Liver (tissue), 9 donors: ENCODE measurements around the gene NSUN2. TPM values are rescaled to one million over a fixed set of nuclear protein-coding genes. Genes with fewer than 3 reads are reported as not detected.

Experiments
- DNase-seq: peaks from one replicate; pipeline ENCODE4 v3.0.0-alpha.2; 2017; ENCODE audit warnings: low spot score
- H3K27ac ChIP-seq, 2 donors: one replicate each; pipeline ENCODE4 v1.7.0; 2013; ENCODE audit warnings: inconsistent platforms in 2 of 2, low read length in 2 of 2, control low read depth in 1 of 2, low read depth in 1 of 2, mild to moderate bottlenecking in 1 of 2
- H3K27me3 ChIP-seq, 4 donors: one replicate each; pipeline versions ENCODE4 v1.6.1 to v1.7.0; 2013; ENCODE audit warnings: low read length in 3 of 4, inconsistent platforms in 1 of 4, mild to moderate bottlenecking in 1 of 4, moderate library complexity in 1 of 4; ENCODE audit not compliant: control insufficient read depth in 4 of 4, insufficient read depth in 4 of 4
- H3K36me3 ChIP-seq, 4 donors: one replicate each; pipeline versions ENCODE4 v1.6.1 to v1.7.0; 2013; ENCODE audit warnings: low read length in 3 of 4, mild to moderate bottlenecking in 3 of 4, low read depth in 1 of 4, moderate library complexity in 1 of 4; ENCODE audit not compliant: control insufficient read depth in 4 of 4, insufficient read depth in 3 of 4
- H3K4me1 ChIP-seq, 4 donors: one replicate each; pipeline versions ENCODE4 v1.6.1 to v1.7.0; 2013; ENCODE audit warnings: low read length in 3 of 4, mild to moderate bottlenecking in 3 of 4, moderate library complexity in 1 of 4; ENCODE audit not compliant: control insufficient read depth in 4 of 4, insufficient read depth in 4 of 4
- H3K4me3 ChIP-seq, 3 donors: one replicate each; pipeline versions ENCODE4 v1.6.1 to v1.7.0; 2013; ENCODE audit warnings: low read length in 3 of 3, control low read depth in 1 of 3, low read depth in 1 of 3, mild to moderate bottlenecking in 1 of 3
- H3K9ac ChIP-seq, 2 donors: one replicate each; pipeline ENCODE4 v1.7.0; 2013; ENCODE audit warnings: low read length in 2 of 2, mild to moderate bottlenecking in 2 of 2, moderate library complexity in 2 of 2, control low read depth in 1 of 2, low read depth in 1 of 2
- H3K9me3 ChIP-seq, 4 donors: one replicate each; pipeline versions ENCODE4 v1.6.1 to v1.7.0; 2013; ENCODE audit warnings: low read length in 3 of 4; ENCODE audit not compliant: control insufficient read depth in 4 of 4
- ATF3 ChIP-seq: IDR thresholded peaks from 2 replicates; pipeline ENCODE4 v1.6.1; 2016; ENCODE audit warnings: antibody characterized with exemption
- CTCF ChIP-seq: fragments of 150-350 bp; IDR thresholded peaks from 2 replicates; pipeline ENCODE4 v1.5.1; 2017; ENCODE audit warnings: improper control_type of control experiment, low read depth, low read length; ENCODE audit not compliant: missing input control
- EGR1 ChIP-seq, 2 donors: IDR thresholded peaks; 2 replicates each; pipeline ENCODE4 v1.6.1; 2016 to 2018; ENCODE audit warnings: antibody characterized with exemption in 2 of 2, low read depth in 2 of 2
- FOXA1 ChIP-seq: IDR thresholded peaks from 2 replicates; pipeline ENCODE4 v1.6.1; 2016; ENCODE audit warnings: antibody characterized with exemption
- FOXA2 ChIP-seq: IDR thresholded peaks from 2 replicates; pipeline ENCODE4 v1.6.1; 2016; ENCODE audit warnings: antibody characterized with exemption
- GABPA ChIP-seq, 2 donors: IDR thresholded peaks in 1 of 2; conservative IDR thresholded peaks in 1 of 2; 2 replicates each; pipeline ENCODE4 v1.6.1; 2016; ENCODE audit warnings: antibody characterized with exemption in 2 of 2, mild to moderate bottlenecking in 1 of 2, moderate library complexity in 1 of 2
- HNF4A ChIP-seq, 2 donors: conservative IDR thresholded peaks; 2 replicates each; pipeline ENCODE4 v1.6.1; 2016; ENCODE audit warnings: antibody characterized with exemption in 2 of 2, mild to moderate bottlenecking in 2 of 2
- MAX ChIP-seq: IDR thresholded peaks from 2 replicates; pipeline ENCODE4 v1.6.1; 2016; ENCODE audit warnings: antibody characterized with exemption
- NR2F2 ChIP-seq: IDR thresholded peaks from 2 replicates; pipeline ENCODE4 v1.6.1; 2016; ENCODE audit warnings: antibody characterized with exemption
- RAD21 ChIP-seq, 2 donors: IDR thresholded peaks; 2 replicates each; pipeline ENCODE4 v1.6.1; 2016; ENCODE audit warnings: antibody characterized with exemption in 2 of 2, mild to moderate bottlenecking in 2 of 2
- REST ChIP-seq: IDR thresholded peaks from 2 replicates; pipeline ENCODE4 v1.6.1; 2016; ENCODE audit warnings: antibody characterized with exemption, mild to moderate bottlenecking
- RXRA ChIP-seq, 2 donors: IDR thresholded peaks; 2 replicates each; pipeline ENCODE4 v1.6.1; 2017 to 2018; ENCODE audit warnings: antibody characterized with exemption in 2 of 2, mild to moderate bottlenecking in 1 of 2
- SP1 ChIP-seq: IDR thresholded peaks from 2 replicates; pipeline ENCODE4 v1.6.1; 2018; ENCODE audit warnings: antibody characterized with exemption, mild to moderate bottlenecking
- TAF1 ChIP-seq: conservative IDR thresholded peaks from 2 replicates; pipeline ENCODE4 v1.6.1; 2016; ENCODE audit warnings: antibody characterized with exemption, mild to moderate bottlenecking
- YY1 ChIP-seq: IDR thresholded peaks from 2 replicates; pipeline ENCODE4 v1.6.1; 2016; ENCODE audit warnings: antibody characterized with exemption, mild to moderate bottlenecking
- ZBTB33 ChIP-seq: IDR thresholded peaks from 2 replicates; pipeline ENCODE4 v1.6.1; 2016; ENCODE audit warnings: antibody characterized with exemption
- WGBS: extraction: QIAGEN DNeasy Blood & Tissue Kit; methylation state at CpG from one replicate; pipeline ENCODE4 v1.1.7; 2013; 5-methylcytosine and 5-hydroxymethylcytosine counted together
- polyA plus RNA-seq, 2 donors: library from polyadenylated mRNA; stranded (reverse) in 1 of 2; unstranded in 1 of 2; fragments of 200-250 nt in 1 of 2; fragments of >200 nt in 1 of 2; fragmentation: Nextera tagmentation in 1 of 2; extraction: Ambion mirVana in 1 of 2; gene quantifications; one replicate each; pipeline versions ENCODE4 v1.2.1 to v1.2.3, GENCODE V29; 2013 to 2015
- total RNA-seq, 2 donors: library from RNA; depleted of rRNA; stranded (reverse); fragments of >200 nt; gene quantifications; one replicate each; pipeline ENCODE4 v1.2.3, GENCODE V29; 2014
- donor health status: healthy.
- donor health status: healthy.
- donor health status: healthy.
- donor health status: healthy.
- donor health status: healthy.

NSUN2 gene
- total and polyA plus RNA-seq, 4 donors: 26.9 to 52.2 (median 28.1) TPM

- no peak for TF ChIP-seq ZBTB33
Observed at GRCh38 chr5:6601816-6602215, 31.0 kb downstream of the NSUN2 start (continued).

- no peak for DNase-seq
Observed at GRCh38 chr5:6601271-6601670, 31.6 kb downstream of the NSUN2 start.

GRCh38 chr5:6599739-6600138 lies 33.1 kb downstream of the NSUN2 start:
- Histone ChIP-seq H3K27ac (peak overlapping the region; percentile 8 to 48), H3K27me3 (no peaks in the 10 kb centered on the region), H3K4me1 (peaks cover 16 to 49% (median 28%) of the 10 kb centered on the region in 4 donors), H3K4me3 (no peak overlapping the region), H3K9ac (peak overlapping the region in 1 of 2 donors; percentile 12), H3K9me3 (no peaks in the 10 kb centered on the region), H3K36me3 (peaks cover 4 to 44% (median 26%) of the 10 kb centered on the region in 4 donors)
- TF ChIP-seq RXRA (IDR thresholded peaks at IDR 0.05) (no peak), MAX (no peak), GABPA (IDR thresholded peaks at IDR 0.05 in 1 of 2, conservative IDR thresholded peaks at IDR 0.05 in 1 of 2) (no peak), NR2F2 (no peak), YY1 (no peak), FOXA1 (no peak), ZBTB33 (no peak), CTCF (no peak), TAF1 (no peak), SP1 (no peak), EGR1 (IDR thresholded peaks at IDR 0.05; ENCODE audit: low read depth in 2 of 2) (no peak), REST (no peak), FOXA2 (no peak), RAD21 (IDR thresholded peaks at IDR 0.05) (no peak), HNF4A (conservative IDR thresholded peaks at IDR 0.05) (no peak), ATF3 (no peak)
- 90% methylated on average over 8 of the region's 8 CpGs for WGBS
- peak; percentile 20 for DNase-seq

More at GRCh38 chr5:6601271-6601670, 31.6 kb downstream of the NSUN2 start:
- Histone ChIP-seq H3K27me3 (no peaks in the 10 kb centered on the region), H3K36me3 (peaks cover 4 to 56% (median 32%) of the 10 kb centered on the region in 4 donors), H3K9me3 (no peaks in the 10 kb centered on the region), H3K4me3 (no peak overlapping the region), H3K4me1 (peaks cover 9 to 40% (median 24%) of the 10 kb centered on the region in 4 donors), H3K27ac (peak overlapping the region in 1 of 2 donors; percentile 21), H3K9ac (no peak overlapping the region)
- TF ChIP-seq HNF4A (conservative IDR thresholded peaks at IDR 0.05): no peak
- 97% methylated on average over 11 of the region's 11 CpGs for WGBS
